Stimulated activated CD8-positive, alpha-beta memory T cell treated with anti-CD3 and anti-CD28 coated beads, Interleukin-15, amount 100 ng/mL, for 24 hours (primary cell): Measurements from ENCODE around the gene MFAP3L.

ENCODE experiments used
- DNase-seq: peaks from one replicate; pipeline ENCODE4 v3.0.0-alpha.2; 2020; ENCODE audit warnings: low read depth

The MFAP3L gene

DNA sequence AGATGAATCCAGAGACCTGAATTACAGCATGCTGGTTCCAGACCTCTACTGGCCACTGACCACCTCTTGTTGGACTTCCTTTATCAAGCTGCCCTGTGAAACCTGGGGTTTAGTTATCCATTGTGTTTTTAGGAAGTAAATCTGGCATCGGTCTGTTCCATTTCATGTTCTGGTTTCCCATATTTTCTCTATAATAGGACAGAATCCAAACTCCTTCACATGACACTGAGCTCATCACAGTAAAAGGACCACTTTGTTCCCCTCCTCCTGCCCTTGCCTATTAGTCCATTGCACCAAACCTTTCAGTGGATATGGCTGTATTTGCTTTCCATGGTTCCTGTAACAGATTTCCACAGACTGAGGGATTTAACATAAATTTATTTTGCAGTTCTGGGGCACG is 4.0 kb downstream of the MFAP3L start:
- DNase-seq, result no peak

DNA sequence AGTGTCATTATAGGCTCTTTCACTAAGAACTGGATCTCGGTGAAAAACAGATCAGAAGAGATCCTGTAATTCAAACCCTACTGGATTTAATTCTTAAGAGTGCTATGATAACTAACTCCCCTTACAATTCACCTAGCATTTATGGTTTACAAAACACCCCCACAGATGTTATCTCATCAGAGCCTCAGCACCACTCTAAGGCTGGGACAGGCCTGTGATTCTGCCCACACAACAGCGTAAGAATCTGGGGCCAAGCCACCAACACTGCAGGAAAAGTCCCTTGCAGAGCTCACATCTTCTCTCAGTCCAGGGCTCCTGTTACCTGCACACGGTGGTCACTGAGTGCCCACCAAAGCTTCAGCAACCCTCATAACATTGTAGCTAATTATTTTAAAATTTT is 8.9 kb downstream of the MFAP3L start:
- DNase-seq, result no peak

DNA sequence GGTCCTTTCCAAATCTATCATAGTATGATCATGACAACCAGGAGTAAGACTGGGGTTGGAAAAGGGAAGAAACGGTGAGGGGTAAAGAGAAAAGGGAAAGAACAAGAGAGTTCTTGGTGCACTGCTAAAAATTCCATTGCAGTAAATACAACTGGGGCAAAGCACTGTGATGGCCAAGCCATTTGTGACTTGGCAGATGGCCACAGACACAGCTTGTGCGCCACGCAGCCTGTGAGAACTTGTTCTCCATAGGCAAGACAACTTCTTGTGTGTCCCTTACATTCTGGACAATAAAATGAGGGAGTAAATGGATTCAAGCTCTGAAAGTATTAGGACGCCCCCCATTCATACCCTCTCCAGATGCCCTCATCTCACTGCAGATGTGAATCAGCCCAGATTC is 10.9 kb downstream of the MFAP3L start:
- DNase-seq, result no peak

DNA sequence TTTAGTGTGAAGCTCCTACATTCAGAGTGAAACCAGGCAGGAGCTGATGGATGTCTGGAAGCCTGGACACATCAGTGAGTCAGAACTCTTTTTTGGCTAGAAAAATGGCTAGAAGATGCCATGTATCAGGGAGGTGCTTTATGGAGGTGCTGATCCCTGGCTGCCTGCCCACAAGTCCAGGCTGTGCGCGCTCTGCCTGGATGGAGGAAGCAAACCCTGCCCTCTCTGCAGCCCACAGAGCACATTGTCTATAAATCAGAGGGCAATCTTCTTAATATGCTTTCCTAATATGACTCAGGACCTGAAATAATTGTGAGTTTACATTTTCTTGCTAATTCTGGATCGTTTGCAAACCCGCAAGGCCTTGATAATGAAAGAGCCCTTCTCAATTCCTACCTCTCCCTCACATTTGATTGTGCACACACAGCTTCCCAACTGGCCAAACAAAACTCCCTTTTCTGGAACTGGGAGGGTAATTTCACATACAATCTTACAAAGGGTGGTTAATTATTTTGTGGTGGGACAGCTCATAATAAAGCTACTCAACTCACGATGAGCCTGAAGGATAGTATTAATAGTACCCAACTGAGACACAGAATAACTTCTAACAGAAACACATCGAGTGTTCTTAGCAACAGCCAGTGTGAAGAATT is 11.7 kb downstream of the MFAP3L start:
- DNase-seq, result no peak

DNA sequence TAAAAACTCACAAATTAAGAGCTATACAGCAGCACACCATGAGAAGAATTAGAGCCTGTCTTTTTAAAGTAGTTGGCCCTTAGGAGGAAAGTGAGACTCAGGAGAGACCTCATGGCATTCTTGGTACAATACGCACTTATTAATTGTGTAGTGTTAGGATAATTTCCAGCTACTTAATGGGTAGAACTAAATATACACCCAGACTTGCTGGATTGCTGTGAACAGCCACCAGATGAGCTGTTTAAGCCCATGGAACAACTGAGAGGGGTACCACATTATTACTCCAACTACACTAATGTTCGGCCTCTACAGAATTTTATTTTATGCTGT is 13.6 kb downstream of the MFAP3L start:
- DNase-seq, result no peak

DNA sequence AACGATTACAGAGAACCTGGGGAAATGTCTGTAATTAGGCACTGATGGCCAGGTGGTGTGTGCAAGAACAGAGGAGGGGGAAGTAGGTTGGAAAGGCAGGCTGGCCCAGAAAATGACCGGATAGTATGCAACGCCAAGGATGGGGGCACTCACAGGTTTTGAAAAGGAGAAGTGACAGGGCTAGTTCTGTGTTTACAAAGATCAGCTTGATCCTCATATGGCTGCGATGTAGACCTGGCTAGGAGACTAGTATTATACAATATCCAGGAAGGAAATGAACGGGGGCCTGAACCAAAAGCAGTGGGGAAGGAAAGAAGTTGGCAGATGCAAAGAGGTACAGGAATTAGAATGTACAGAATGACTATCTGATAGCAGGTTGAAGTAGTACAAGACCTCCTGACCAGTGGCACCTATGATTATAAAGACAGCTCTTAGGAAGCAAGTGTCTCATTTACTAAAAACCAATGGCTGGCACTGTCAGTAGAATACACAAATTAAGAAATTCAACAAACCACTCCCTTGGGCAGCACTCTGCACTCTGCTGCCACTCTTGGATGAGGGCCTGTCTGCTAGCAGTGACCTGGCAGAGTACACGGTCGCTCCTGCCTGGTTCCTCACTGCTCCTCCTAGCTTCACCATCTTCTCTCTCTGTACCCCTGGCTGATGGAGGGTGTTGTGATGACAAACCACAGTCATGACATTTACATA is 14.1 kb downstream of the MFAP3L start:
- DNase-seq, result no peak

DNA sequence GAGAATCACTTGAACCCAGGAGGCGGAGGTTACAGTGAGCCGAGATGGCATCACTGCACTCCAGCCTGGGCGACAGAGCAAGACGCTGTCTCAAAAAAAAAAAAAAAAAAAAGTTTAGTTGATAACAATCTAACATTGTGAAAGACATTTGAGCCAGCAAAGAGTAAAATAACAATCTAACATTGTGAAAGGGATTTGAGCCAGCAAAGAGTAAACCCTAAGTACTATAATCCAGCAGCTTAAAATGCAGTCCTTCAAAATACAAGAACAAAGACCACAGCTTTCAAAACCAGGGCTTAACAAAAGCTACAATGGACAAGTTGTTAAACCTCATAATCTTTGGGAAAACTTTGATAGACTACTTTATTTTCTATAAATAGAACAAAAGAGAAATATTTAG is 16.9 kb downstream of the MFAP3L start:
- DNase-seq, result no peak

DNA sequence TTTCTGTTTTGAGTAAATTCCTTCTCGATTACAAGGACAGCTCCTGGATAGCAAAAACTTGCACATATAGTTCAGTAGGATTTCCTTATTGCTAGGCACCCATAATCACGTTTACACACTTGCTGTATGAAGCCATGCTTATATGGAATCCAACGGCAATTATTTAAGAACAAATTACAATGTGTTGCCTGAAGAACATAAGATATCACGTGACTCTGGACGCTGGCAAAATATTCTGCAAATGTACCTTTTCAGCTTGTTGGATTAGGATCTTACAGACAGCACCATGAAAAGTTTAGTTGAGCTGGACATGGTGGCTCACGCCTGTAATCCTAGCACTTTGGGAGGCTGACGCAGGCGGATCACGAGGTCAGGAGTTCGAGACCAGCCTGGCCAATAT is 17.4 kb downstream of the MFAP3L start:
- DNase-seq, result no peak

DNA sequence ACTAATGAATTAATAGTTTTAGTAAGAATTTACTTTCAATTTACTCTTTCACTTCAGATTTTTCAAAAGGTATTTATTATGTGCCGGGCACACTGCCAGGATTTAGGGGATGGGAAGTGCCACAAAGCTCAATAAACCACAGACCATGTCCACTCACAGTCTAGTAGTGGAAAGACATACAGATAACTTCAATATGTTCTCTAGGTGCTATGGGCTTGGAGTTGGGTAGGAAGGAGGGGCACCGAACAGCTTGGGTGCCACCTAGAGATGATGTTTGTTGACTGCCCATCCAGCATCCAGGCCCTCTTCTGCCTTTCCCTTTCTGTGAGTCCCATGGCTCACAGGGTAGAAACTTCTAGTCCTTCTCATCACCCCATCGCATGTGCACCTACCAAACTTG is 17.8 kb downstream of the MFAP3L start:
- no peak for DNase-seq

DNA sequence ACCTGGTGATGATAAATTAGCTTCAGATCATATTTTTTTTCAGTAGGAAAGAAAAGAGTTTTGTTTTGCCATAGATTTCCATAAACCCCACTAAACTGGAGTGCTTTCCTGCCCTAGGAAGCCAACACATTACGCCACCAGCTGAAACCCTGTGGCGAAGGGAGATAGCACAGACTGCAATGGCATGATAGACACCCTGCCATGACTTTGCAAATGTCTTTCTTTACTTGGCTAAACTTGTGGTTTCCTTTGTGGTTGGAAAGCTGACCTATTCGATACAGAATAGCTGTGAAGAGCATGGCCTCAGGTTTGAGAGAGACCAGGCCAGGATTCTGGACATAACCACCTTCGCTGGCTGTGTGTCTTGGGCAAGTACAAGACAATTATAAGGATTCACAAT is 19.1 kb downstream of the MFAP3L start:
- DNase-seq, result no peak

DNA sequence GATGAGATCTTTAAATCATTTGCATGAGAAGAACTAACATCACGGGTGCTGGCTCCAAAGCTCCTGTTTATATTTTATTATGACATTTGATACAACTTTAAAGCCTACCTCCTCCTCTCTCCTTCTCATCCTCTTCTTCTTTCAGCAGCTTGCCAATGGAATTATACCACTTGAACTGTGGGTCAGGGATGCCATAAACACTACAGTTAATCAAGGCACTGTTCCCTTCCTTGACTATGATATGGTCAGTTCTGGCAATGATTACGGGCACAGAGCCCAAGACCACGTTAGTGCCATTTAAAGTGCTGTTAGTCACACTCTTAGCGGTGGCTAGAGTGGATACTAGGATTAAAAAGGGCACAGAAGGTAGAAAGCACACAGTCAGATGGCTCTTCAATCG is 20.7 kb downstream of the MFAP3L start:
- no peak for DNase-seq

DNA sequence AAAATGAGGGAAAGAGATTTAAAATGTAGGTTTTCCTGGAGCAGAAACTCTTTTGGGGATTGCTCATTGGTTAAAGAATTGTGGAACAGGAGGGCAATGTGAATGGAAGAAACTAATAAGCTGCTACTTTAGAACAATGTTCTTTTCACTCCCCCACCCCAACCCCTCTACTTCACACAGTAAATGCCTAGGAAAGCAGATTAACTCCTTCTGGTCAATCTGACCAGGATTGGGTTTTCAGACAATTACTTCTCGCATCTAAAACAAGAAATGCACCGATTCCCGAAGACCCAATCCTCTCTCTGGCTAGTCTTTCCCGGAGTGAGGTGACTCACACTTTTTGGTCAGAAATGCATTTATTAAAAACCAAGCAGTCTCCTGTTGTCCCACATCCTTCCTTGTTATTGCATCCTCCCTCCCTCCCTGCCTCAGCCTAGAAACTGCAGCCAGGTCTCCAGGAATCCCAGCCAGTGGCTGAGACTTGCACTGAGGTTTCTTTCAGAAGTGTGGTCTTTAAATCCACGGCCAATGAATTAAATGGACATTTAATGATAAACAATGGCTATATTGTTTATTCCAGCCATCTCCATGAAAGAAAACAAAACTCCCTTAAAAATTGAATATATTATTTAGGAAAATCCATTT is 21.4 kb downstream of the MFAP3L start:
- no peak for DNase-seq

DNA sequence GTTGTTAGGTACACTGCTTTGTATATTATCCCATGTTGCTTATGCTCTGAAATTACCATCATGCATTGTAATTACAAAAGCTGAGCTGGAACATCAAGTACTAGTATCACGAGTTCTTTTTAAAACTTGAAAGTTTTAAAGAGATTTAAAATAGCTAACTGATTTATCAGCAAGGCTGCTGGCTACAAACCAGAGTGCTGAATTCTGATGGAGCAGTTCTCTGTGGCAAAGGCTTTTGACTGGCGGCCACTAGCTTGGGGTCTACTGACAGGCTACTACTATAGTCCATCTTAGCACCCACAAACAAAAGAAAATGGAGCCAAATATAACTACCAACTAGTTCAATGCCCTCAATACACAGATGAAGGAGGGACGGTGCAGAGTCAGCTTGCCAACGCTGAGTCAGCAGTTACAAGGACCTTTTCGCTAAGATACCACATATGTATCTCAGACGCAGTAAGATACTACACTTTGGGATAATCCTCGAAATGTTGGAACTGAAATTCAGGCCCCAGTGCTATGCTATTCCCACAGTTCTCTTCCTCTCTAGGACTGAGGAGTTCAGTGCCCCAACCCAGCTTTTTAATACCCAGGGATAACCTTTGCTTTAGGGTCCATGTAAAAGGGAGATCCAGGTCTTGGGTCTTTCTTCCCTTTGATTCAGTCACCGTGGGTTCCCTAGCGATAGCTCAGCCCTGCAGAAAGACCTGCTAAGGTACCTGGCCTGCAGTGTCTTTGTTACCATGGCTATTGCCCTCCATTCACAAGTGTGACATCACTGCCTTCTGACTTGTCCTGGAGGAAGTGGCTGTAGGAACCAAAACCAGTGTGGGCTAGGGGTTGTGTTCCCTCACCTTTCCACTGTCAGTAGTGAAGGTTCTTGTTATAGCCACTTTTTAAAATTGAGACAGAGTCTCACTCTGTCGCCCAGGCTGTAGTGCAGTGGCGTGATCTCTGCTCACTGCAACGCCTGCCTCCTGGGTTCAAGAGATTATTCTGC is 22.8 kb downstream of the MFAP3L start:
- no peak for DNase-seq

DNA sequence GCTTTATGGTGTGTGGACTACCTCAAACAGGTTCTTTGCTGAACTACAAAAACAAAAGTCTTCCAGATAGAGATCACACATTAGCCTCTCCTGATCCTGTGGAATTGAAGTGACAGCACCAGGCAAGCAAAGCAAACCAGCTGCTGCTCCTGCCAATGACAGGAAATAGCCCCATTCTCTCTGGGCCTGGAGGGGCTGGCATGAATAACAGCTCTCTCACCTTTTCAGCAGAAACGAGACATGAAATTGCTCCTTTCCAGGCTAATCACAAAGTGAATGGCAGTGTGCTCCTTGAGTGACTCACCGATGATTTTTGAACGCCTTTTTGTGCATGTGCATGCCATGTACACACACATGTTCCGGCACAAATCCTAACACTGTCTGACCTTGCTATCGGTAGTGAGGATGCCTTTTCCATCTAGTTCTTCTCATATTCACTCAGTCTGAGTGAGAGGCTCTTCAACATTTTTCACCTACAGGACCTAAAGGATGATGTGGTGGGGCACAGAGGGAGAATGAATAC is 24.4 kb downstream of the MFAP3L start:
- no peak for DNase-seq

DNA sequence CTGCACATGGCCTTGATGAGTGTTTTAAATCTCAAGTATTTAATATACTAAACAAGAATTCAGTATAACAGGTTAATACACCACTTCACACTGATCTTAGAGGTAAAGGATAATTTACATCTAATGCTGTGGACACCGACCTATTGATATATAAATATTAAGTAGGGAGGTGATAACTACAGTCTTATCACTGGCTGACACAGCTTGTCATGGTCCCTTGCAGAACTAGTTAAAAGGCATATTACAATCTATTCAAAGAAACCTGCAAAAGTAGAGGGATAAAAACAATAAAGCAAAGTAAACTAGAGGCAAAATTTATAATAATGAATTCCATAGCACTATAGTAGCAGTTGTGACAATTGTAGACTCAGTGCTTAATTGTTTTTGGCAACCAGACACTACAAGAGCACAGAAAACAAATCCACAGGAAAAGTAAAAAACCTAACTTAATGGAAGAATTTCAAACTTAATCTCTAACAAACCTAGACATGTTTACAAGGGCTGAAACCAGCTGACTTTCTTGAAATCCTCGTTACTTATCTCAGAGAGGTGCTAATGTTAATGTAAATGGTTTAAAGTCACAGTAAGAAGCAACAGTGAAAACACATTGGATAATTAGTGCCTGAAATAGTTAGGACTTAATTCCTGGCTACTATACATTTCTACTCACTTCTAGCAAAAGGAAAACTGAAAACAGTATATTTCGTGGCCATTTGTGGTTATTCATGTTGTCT is 25.0 kb downstream of the MFAP3L start:
- DNase-seq, result no peak

DNA sequence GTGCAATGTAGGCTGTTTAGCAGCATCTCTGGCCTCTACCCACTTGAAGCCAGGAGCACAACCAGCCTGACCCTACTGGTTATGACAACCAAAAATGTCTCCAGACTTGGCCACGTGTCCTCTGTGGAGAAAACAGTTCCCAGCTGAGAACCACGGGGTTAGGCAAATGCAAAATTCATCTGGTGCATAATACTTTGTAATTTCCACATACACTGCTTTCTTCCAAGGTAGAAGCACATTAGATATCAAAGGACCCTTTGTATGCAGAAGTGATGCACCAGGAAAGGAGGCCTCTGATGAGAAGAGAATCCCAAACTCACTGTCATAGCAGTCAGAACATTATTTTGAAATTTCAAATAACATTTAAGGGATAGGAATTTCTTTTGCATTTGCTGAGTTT is 26.3 kb downstream of the MFAP3L start:
- no peak for DNase-seq

DNA sequence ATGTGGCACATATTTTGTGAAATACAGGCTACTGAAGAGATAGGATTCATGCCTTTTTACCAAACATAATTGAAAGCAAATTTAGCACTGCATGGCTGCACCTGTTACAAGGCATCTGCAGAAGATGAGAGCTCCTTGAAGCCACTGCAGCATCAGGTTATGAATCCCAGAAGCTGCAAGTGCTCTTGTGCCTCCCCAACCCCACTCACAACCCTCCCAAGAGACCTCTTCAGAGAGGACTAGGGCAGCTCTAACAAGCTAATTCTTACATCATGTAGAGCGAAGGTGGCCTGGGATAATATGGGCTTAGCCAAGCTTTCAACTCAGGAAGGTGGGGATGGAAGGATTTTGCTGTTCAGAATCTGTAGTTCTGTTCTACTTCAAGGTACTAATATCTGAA is 27.2 kb downstream of the MFAP3L start:
- no peak for DNase-seq

DNA sequence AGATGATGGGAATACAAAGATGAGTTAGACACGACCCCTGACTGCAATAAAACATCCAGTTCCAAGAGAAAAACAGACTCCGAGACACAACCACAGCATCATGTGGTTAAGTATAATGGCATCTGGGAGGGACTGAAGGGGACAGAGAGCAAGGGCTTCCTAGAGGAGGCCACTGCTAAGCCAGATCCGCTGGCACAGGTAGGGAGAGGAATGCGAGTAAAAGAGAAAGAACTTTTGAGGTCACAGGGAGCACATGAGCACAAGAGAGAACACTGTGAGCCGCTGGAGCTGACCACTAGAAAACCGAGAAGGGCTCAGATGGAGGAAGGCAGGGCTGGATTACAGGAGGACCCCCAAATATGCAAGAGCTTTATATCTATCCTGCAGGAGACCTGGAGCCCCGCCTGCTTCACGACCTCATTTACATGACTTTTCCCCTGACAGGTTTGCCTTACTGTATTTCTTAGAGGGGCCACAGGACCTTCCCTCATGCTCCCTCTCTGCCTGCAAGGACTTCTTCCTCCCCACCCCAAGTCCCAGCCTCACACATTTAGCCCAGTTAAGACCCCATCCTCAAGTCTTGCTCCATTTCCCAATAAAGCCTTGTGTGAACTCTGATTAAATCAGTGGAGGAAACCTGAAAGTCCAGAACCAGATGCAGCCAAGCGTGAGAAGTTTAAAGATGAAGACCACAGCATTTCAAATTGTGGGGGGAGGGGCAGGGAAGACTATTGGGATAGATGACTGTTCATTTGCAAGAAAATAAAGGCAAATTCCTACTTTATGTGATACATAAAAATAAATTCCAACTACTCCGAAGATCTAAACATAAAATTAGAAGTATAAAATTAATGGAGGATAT is 29.6 kb downstream of the MFAP3L start:
- DNase-seq, result no peak

DNA sequence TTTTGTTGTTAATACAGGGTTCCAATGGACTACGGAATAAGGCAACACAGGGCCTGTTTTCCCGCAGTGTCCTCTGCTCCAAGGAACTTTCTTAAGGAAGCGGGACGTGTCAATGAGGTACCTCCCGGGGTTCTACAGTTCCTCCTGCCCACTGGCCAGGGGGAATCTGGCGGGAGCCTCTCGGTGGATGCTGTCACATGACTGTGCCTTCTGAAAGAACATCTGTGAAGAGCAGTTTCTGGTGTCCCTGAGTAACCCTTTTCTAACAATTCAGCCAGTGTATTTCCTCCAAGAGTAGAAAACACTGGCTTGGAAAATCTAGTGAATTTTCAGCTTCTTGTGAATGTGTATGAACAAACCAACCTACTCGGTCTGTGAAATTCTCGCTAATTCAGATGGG is 32.7 kb downstream of the MFAP3L start:
- DNase-seq, result no peak

DNA sequence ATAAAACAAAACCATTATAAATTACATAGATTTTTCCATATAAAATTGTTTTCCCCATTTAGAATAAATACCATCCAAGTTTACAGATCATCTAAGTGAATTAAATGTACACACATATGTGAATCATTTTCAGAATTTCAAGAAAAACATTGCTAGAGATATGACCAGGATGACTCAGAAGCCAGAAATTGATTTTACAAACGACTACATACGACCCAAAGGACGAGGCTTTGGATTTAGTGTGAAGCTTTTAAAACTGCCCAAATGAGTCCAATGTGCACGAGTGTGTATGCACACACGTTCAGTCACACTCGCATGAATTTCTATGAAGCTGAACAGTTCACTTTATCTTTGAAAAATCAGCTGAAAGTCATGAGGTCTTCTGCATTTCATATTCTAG is 37.9 kb downstream of the MFAP3L start:
- DNase-seq, result no peak
